ENCODE measurements around the gene PRODH2.
"Not testable (repeated sequence)": the region's sequence is repeated elsewhere in the genome, so short reads cannot be mapped to it uniquely, and the experiment has no call there.

The PRODH2 gene

DNA sequence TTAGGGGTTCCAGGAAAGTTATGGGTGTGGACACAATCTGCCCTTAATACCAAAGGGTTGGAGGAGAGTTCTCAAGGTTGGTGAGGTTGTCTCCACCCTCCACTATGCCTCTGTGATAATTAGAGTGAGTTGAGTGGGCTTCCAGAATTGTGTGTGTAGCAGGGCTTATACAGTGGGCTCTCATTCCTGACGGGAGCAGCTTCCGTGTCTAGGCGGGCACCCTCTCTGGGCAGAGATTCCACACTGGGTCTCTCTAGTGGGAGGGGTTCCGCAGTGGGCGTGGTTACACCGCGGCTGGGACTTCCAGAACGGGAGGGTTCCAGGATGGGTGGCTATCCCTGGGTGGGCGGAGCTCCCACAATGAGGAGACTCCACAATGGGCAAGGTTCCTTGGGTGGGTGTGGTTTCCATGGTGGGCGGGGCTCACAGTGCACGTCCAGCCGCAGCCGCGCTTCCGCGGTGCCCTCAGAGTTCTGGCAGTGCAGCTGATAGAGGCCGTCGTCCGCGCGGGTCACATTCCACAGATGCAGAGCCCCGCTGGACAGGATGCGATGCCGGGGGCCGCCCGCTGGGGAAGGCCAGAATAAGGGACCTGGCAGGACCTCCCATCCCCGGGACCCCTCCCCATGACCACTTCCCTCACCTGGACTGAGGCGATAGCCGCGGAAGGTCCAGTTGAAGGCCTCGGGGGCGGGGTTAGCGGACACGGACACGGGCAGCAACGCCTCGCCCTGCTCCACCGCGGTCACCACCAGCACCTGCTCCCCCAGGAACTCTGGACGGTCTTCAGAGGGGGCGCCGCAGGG is 31.2 kb upstream of the PRODH2 start:
- no peak for DNase-seq (ENCODE audit: low spot score)

DNA sequence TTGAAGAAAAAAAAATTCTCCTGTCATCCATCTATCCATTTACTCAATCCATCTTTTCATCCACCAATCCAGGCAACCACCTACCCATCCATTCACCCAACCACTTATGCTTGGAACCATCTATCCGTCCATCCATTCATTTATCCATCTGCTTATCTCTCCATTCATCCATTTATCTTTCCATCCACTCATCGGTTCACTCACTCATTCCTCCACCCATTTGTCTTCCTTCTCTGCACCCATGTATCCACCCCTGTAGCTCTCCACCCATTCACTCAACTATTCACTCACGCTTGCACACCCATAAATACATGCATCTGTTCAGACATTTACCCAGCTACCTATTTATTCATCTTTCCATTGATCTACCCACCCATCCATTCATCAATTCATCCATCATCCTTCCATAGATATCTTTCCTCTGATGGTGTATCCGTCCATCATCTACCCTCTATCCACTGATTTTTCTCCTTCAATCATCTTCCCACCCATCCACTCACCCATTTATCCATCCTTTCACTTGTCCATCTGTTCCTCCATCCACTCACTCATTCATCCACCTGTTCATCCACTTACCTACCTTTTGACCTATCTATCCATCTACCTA is 30.1 kb upstream of the PRODH2 start:
- DNase-seq (ENCODE audit: low spot score): no peak

DNA sequence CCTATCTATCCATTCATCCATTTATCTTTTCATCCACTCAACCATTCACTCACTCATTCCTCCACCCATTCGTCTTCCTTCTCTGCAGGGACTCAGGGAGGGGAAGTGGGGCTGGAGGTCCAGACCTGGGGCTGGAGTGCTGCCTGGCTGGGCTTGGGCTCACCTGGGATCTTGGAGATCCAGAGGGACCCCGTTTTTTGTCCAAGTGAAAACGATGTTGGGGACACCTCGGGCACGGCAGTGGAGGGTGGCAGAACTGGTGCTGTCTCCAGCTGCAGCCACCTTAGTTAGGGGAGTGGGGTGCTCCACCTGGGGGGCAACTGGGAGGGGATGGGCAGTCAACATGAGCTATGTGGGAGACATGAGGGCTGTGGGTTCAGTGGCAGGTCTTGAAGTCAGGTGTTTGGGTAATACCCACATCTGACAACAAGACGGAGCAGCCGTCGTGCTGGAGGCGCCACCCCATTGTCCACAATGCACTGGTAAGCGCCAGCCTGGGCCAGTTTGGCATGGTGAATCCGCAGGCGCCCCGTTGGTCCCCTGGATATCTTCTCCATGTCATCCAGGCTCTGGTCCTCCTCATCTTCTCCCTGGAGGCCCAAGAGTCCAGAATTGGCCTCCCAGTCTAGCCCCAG is 29.4 kb upstream of the PRODH2 start:
- no peak for DNase-seq (ENCODE audit: low spot score)

DNA sequence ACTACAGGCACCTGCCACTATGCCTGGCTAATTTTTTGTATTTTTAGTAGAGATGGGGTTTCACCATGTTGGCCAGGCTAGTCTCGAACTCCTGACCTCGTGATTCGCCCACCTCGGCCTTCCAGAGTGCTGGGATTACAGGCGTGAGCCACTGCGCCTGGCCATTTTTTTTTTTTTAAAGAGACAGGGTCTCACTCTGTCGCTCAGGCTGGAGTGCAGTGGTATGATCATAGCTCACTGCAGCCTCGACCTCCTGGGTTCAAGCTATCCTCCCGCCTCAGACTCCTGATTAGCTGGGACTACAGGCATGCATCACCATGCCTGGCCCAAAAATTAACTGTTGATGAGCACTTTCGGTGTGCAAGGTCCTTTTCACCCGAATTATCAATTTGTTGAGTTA is 23.5 kb upstream of the PRODH2 start:
- not testable (repeated sequence) for DNase-seq (ENCODE audit: low spot score)

DNA sequence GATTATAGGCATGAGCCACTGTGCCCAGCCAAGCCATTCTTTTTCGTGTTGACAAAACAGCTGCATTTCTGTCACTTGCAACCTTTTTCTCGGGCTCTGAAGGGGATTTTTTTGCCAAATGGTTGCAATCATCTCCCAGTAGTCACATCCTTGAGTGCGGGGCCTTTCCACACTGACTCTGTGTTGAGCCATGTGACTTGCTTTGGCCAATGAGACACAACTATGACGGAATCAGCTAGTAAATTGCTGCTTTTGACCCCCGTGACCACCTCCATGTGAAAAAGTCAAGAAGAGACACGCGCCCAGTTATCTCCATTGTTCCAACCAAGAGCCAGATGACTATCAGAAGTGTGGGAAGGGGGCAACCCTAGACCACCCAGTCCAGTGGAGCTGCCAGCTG is 21.3 kb upstream of the PRODH2 start:
- DNase-seq (ENCODE audit: low spot score): no peak

DNA sequence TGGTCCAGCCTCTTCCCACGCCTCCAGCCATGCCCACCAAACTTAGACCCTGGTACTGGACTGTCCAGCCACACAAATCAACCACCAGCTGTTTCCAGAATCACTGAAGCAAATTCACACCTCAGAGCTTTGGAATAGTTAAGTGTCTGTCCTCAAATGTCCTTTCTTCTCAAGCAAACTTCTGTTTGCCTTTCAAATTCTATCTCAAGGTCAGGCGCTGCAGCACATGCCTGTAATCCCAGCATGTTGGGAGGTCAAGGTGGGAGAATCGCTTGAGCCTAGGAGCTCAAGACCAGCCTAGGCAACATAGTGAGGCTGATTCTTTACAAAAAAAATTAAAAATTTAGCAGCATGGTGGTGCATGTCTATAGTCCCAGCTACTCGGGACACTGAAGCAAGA is 19.4 kb upstream of the PRODH2 start:
- no peak for DNase-seq (ENCODE audit: low spot score)

DNA sequence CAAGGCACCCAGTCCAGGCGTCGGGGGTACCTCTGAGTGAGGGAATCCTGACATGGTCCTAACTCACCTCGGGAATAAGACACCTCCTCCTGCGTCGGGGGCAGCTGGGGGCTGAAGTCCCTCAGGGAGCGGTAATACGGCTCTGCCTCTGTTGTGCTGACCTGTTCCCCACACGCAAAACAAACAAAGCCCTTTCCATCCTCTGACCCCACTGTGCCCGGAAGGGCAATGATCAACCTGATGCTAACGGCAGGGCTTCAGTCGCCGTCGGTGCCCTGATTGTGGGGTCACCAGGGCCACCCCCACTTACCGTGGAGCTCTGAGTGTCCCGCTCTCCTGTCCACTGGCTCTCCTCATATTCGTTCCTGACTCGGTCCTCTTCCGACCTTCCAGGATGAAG is 18.3 kb upstream of the PRODH2 start:
- no peak for DNase-seq (ENCODE audit: low spot score)

DNA sequence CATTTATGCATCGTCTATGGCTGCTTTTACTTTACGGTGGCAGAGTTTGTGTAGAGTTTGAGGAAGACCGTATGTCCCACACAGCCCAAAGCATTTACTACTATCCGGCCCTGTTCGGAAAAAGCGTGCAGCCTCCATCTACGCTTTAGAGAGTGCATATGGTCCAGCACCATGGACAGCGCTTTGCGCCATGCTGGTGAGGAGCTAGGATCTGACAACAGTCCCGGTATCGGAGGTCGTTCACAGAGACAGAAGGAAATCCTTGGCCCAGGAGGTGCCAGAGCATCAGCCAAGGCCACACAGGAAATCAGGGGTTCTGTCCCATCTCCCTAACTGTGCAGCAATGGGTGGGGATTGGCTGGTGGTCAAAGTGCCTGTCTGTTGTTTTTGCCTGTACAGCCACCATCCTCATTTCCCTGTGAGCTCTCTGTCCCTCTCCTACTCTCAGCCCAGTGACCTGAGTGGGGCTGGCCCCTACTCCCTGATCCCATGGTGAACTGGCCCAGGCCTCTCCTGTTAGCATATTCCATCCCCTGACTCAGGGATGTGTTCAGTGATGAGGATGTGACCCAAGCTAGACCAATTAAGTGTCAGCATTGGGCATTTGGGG is 16.2 kb upstream of the PRODH2 start:
- DNase-seq (ENCODE audit: low spot score): peak; percentile 57

DNA sequence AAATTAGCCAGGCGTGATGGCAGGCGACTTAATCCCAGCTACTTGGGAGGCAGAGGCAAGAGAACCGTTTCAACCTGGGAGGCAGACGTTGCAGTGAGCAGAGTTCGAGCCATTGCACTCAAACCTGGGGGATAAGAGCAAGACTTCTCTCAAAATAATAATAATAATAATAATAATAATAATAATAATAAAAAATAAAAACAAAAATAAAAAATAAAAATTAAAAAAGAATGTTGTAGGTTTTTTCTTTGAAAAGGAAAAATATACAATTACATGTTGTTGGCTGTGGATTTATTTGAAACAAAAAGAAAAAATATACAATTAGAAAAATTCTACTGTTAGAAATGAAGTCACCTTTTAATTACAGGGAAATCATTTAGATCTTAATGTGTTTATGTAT is 11.5 kb upstream of the PRODH2 start:
- DNase-seq (ENCODE audit: low spot score): no peak

DNA sequence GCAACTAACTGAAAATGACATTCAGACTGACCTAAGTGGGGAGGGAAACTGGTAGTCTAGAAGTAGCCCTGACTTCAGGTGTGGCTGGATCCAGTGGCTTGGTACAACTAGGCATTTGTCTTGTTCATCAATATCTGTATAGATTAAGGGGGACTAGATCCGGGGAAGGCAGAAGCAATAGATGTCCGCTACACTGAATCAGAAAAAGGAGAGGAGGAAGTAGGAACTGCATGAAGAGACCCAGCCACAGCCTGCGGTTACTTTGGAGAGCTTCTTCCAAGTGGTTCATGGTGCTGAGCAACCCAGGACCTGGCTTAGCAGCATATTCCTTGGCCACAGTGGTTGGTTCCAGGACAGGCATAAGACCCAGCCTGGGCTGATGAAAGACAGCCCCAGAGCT is 9.9 kb upstream of the PRODH2 start:
- no peak for DNase-seq (ENCODE audit: low spot score)

DNA sequence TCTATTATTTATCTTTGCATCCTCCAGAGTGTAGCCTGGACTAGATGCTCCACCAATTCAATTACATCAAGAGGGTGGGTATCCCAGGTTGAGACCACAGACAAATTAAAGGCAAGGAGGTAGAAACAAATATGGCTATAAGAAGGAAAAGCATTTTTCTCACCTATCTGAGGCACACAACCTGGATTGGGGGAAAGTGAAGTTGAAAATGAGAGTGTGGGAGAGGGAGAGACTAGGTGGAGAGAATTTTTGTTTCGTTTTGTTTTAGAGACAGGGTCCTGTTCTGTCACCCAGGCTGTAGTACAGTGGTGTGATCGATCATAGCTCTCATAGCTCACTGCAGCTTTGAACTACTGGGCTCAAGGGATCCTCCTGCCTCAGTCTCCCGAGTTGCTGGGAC is 5.8 kb upstream of the PRODH2 start:
- DNase-seq (ENCODE audit: low spot score): no peak

DNA sequence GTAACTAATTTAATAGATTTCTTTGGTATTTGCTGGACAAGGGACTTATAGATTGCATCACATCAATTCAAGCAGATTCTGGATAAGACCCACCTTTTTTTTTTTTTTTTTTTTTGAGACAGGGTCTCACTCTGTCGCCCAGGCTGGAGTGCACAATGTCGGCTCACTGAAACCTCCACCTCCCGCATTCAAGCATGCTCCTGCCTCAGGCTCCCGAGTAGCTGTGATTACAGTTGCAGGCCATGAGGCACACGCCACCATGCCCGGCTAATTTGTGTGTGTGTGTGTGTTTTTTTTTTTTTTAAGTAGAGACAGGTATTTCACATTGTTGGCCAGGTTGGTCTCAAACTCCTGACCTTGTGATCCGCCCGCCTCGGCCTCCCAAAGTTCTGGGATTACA is 4.2 kb upstream of the PRODH2 start:
- DNase-seq (ENCODE audit: low spot score): no peak

DNA sequence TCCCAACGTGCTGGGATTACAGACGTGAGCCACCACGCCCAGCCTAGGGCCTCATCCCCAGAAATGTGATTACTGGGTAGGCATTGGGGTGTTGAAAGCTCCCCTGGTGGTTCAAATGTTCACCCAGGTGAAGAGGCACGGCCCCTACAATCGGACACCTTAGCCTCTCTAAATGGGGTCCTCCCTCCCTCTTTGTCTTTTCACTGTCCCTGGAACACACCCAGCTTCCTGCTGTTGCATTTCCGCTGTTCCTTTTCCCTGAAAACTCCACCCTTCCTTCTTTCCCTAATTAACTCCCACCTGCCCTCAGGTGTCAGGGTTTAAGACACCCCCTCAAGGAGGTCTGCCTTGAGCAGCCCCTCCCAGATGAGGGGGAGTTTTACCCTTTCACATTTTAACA is 3.6 kb upstream of the PRODH2 start:
- DNase-seq (ENCODE audit: low spot score): no peak

DNA sequence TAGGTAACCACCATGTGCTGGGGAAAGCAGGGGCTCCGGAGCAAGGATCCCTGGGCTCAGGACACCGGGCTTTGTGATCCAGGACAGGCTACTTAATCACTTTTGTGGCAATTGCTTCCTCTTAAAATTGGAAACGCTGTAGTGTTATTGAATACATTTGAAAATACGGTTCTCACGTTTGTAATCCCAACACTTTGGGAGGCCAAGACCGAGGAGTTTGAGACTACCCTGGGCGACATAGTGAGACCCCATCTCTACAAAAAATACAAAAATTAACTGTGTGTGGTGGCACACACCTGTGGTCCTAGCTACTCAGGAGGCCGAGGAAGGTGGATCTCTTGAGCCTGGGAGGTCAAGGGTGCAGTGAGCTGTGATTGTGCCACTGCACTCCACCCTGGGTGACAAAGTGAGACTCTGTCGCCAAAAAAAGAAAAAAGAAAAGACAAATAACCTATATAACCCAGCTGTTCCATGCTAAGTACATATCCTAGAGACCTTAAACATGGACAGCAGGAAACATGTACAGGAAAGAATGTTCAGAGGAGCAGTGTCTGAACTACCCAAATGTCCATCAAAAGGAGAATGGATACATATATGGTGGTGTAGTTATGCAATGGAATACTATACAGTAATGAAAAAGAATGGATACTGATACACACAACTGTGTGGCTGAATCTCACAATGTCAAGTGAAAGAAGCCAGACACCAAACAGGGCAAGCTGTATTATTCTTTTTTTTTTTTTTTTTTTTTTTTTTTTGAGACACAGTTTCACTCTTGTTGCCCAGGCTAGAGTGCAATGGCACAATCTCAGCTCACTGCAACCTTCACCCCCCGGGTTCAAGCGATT is 622 bp upstream of the PRODH2 start:
- DNase-seq (ENCODE audit: low spot score): no peak

DNA sequence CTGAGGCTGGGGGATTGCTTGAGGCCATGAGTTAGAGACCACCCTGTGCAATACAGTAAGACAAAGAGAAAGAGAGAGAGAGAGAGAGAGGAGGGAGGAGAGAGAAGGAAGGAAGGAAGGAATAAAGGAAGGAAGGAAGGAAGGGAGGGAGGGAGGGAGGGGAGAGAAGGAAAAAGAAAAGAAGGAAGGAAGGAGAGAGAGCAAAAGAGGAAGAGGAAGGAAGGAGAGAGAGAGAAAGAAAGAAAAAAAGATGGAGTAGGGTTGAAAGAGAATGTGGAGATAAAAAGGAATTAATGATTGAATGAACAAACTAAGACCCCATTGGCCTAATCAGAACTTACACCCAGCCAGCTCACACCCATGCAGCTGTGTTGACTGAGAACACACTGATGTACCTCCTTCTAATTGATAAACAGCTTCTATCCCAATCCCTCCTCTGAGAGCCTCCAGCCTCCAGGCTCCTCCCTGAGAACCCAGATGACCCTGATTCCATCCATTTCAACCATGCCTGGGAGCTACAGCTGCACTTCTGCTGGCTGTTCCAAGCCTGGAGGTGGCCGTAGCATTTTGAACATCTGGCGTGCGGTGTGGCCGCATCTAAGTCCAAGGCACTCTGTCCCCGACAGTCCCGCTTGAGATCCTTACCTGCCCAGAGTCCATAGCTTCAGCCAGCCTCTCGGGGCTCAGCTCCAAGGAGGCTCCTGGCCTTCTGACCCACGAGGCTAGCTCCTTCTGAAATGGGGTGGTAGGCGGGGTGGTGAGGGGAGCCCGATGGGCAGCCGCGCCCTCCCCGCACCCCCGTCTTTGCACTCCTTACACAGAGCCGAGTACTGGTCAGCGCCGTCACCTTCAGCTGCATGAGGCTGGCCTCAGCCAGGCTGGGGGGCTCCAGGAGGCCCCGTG is 1.1 kb downstream of the PRODH2 start:
- no peak for DNase-seq (ENCODE audit: low spot score)

DNA sequence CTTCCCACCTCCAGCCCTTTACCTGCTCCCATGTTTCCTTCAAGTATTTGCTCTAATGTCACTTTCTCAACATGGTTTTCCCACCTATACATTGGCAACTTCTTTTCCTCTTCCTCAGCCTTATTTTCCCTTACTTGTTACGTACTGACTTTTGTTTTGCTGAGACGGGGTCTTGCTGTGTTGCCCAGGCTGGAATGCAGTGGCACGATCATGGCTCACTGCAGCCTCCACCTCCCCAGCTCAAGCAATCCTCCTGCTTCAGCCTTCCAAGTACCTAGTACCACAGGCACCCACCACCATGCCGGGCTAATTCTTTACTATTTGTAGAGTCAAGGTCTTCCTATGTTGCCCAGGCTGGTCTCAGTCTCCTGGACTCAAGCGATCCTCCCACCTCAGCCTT is 5.0 kb downstream of the PRODH2 start:
- no peak for DNase-seq (ENCODE audit: low spot score)

DNA sequence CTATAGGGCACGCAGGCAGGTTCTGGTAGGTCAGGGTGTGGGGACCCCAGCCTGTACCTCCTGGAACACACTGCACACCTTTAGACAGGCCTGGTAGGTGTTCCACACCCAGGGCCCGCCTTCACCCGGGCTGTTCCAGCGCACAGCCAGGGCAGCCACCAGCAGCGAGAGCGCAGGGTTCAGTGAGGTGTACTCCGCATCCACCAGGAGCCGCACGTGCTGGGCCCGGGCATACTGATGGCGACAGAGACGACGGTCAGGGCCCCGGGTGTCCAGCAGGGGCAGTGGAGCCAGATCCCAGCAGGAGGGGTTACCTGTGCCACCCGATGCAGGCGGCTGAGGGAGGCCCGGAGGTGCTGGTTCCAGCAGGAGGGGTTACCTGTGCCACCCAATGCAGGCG is 6.0 kb downstream of the PRODH2 start:
- DNase-seq (ENCODE audit: low spot score): no peak

DNA sequence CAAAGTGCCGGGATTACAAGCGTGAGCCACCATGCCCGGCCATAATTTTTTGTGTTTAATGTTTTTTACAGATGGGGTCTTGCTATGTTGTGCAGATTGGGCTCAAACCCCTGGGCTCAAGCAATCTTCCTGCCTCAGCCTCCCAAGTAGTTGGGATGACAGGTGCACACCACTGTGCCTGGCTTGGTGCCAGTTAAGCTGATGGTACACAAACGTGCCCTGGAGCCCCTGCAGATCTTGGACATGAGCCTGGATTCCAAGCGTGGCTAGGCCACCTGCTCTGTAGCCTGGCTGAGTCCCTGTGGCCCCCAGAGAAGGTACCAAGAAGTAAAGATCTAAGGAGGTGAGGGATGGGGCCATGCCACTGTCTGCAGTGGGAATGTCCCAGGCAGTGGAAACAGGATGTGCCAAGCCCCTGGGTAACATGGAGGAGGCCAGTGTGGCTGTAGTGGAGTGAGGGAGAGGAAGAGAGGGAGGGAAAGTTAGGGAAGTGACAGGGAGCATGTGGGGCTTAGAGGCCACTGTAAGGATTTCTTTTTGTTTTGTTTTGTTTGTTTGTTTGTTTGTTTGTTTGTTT is 7.0 kb downstream of the PRODH2 start:
- DNase-seq (ENCODE audit: low spot score): no peak

DNA sequence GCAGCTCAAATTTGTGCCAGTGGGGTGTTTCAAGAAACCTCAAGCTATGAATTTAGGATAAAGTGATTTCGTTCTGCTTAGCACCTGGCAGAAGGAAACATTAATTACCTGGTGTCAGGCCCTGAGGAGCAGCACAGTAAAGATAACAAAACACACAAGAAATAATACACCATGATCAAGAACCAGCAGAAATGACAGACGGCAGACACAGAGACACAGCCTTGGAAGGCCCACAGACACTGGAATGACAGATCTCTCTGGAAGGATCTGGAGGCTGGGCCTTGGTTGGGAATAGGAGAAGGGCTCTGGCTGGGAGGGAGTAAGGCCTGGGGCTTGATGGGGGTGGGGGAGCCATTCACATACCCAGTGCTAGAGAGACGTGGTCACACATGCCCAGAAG is 10.8 kb downstream of the PRODH2 start:
- DNase-seq (ENCODE audit: low spot score): no peak

DNA sequence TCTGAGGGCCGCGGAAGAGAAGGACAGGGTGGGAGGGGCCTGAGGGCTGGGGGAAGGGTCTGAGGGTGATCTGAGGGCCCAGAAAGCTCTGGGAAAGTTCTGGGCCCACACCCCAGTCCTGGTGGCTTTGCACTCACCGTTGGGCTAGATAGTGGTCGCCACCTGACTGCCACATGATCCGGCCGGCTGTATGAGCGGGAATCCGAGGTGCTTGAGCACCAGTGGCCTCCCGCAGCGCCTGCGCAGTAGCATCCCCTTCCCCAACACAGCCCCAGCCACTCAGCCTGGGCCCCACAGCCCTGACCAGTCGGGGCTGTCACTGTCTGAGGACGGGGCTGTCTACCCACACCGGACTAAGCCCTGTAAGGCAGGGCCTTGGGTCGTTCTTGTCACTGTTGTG is 15.0 kb downstream of the PRODH2 start:
- DNase-seq (ENCODE audit: low spot score): no peak
